Measurements from ENCODE around the gene CMSS1.

DNA sequence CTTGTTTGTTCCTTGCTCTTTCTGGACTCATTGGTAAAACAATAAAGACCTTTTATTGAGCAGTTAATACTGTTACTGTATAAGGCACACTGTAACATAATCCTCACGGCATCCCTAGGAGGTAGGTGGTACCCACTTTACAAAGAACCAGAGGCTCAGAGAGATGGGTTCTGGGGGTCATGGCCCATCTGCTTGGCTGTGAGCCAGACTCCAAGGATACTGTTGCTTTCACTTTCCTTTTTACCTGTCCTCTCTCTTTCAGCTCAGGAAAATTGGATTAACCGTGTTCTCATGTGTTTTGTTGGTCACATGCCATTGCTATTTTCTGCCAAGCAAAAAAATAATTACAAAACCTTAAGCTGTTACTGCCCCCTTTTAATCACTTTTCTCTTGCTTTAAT is 331.5 kb downstream of the CMSS1 start:
- TF ChIP-seq, protein P1, sequence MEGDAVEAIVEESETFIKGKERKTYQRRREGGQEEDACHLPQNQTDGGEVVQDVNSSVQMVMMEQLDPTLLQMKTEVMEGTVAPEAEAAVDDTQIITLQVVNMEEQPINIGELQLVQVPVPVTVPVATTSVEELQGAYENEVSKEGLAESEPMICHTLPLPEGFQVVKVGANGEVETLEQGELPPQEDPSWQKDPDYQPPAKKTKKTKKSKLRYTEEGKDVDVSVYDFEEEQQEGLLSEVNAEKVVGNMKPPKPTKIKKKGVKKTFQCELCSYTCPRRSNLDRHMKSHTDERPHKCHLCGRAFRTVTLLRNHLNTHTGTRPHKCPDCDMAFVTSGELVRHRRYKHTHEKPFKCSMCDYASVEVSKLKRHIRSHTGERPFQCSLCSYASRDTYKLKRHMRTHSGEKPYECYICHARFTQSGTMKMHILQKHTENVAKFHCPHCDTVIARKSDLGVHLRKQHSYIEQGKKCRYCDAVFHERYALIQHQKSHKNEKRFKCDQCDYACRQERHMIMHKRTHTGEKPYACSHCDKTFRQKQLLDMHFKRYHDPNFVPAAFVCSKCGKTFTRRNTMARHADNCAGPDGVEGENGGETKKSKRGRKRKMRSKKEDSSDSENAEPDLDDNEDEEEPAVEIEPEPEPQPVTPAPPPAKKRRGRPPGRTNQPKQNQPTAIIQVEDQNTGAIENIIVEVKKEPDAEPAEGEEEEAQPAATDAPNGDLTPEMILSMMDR (IDR thresholded peaks at IDR 0.05 in 2 of 3, conservative IDR thresholded peaks at IDR 0.05 in 1 of 3; ENCODE audit: borderline replicate concordance in 1 of 3, insufficient read depth in 1 of 3, low read depth in 2 of 3, low read length in 2 of 3), result no peak
- TF ChIP-seq SIN3A (IDR thresholded peaks at IDR 0.05; ENCODE audit: low read depth), result no peak
- no peak for TF ChIP-seq EZH2 (IDR thresholded peaks at IDR 0.05)
